Bladder microvascular endothelial cell (primary cell): ENCODE results near the gene DPH6. TPM values are rescaled to one million over a fixed set of nuclear protein-coding genes. Genes with fewer than 3 reads are reported as not detected.

Source experiments
- total RNA-seq: library from RNA; depleted of rRNA; stranded (reverse); fragments of >200 nt; gene quantifications from 2 replicates; pipeline ENCODE4 v1.2.3, GENCODE V29; 2014

Gene DPH6, protein sequence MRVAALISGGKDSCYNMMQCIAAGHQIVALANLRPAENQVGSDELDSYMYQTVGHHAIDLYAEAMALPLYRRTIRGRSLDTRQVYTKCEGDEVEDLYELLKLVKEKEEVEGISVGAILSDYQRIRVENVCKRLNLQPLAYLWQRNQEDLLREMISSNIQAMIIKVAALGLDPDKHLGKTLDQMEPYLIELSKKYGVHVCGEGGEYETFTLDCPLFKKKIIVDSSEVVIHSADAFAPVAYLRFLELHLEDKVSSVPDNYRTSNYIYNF
- total RNA-seq: 8.4 and 15.5 TPM in 2 replicates

DNA sequence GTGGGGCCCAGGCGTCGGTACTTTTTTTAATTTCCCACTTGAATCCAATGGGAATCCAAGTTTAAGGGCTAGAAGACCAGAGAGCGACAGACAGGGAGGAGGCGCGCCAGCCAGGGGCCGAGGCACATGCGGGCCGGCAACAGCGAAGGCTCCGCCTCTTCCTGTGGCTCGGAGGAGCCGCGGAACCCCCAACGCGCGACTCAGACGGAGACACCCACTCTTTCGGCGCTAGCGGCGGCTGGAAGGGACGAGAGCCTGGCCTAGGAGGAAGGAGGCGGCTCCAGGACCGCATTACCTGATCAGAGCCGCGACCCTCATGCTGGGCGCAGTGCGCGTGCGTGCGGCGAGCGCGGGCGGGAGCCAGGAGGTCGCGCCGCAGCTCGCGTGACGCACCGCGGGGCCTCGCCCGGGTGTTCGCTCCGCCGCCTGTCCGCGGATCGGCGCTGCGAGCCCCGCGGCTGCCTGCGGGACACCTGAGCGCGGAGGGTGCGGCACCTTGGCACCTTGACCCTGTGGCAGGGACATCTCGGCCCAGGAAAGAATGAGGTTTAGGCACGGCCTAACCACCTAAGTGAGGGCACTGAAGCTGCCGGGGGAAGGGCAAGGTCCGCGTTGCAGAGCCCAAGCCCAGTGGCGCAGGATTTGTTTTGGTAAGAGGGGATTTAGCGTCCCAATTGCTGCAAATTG lies at the start of gene DPH6:
TSS of gene DPH6 (minus strand) at position 342 of the 687 bp plus-strand sequence. CDS start at position 318, 24 bp downstream.

